H9 (cell line): Measurements from ENCODE around the gene SYT2. TPM values are rescaled to one million over a fixed set of nuclear protein-coding genes. Genes with fewer than 3 reads are reported as not detected.

Experiments
- DNase-seq: peaks from one replicate; pipeline ENCODE4 v3.0.0-alpha.2; 2017
- H2AFZ ChIP-seq: one replicate; pipeline ENCODE4 v1.6.1; 2013; ENCODE audit warnings: mild to moderate bottlenecking, low read length, control low read depth, moderate library complexity
- H2AK5ac ChIP-seq: 2 replicates; pipeline ENCODE4 v1.6.1; 2013; ENCODE audit warnings: low read length, control low read depth, mixed read lengths; ENCODE audit not compliant: insufficient read length
- H2BK120ac ChIP-seq: one replicate; pipeline ENCODE4 v1.6.1; 2013; ENCODE audit warnings: low read depth, mild to moderate bottlenecking, low read length, control low read depth, inconsistent platforms; ENCODE audit not compliant: poor library complexity, severe bottlenecking
- H2BK12ac ChIP-seq: 2 replicates; pipeline ENCODE4 v1.6.1; 2013; ENCODE audit warnings: low read length, control low read depth, mixed read lengths, low read depth; ENCODE audit not compliant: insufficient read length
- H2BK15ac ChIP-seq: 2 replicates; pipeline ENCODE4 v1.6.1; 2013; ENCODE audit warnings: low read depth, low read length, control low read depth
- H2BK20ac ChIP-seq: one replicate; pipeline ENCODE4 v1.6.1; 2013; ENCODE audit warnings: low read depth, mild to moderate bottlenecking, low read length, control low read depth, inconsistent platforms; ENCODE audit not compliant: poor library complexity, severe bottlenecking
- H2BK5ac ChIP-seq: 2 replicates; pipeline ENCODE4 v1.6.1; 2013; ENCODE audit warnings: low read length, control low read depth, mixed read lengths; ENCODE audit not compliant: insufficient read length
- H3K14ac ChIP-seq: 2 replicates; pipeline ENCODE4 v1.6.1; 2013; ENCODE audit warnings: low read length, control low read depth; ENCODE audit not compliant: insufficient read depth
- H3K18ac ChIP-seq: 2 replicates; pipeline ENCODE4 v1.6.1; 2013; ENCODE audit warnings: low read depth, mild to moderate bottlenecking, mixed read lengths, low read length, control low read depth; ENCODE audit not compliant: insufficient read length
- H3K23ac ChIP-seq: 2 replicates; pipeline ENCODE4 v1.6.1; 2013; ENCODE audit warnings: low read length, control low read depth, mixed read lengths, low read depth; ENCODE audit not compliant: insufficient read length
- H3K23me2 ChIP-seq: 2 replicates; pipeline ENCODE4 v1.6.1; 2013; ENCODE audit warnings: low read depth, mild to moderate bottlenecking, mixed read lengths, low read length, control low read depth; ENCODE audit not compliant: insufficient read length, poor library complexity, severe bottlenecking
- H3K27ac ChIP-seq: 2 replicates; pipeline ENCODE4 v1.5.1; 2013; ENCODE audit warnings: low read length, control low read depth, mixed read lengths, low read depth; ENCODE audit not compliant: insufficient read length
- H3K27me3 ChIP-seq: 2 replicates; pipeline ENCODE4 v1.6.1; 2013; ENCODE audit warnings: low read length, control low read depth, inconsistent platforms; ENCODE audit not compliant: insufficient read depth
- H3K4ac ChIP-seq: 2 replicates; pipeline ENCODE4 v1.6.1; 2013; ENCODE audit warnings: low read depth, mild to moderate bottlenecking, control low read depth, inconsistent platforms, low read length, moderate library complexity
- H3K4me1 ChIP-seq: 2 replicates; pipeline ENCODE4 v1.6.1; 2013; ENCODE audit warnings: low read length, control low read depth, inconsistent platforms; ENCODE audit not compliant: insufficient read depth
- H3K4me2 ChIP-seq: 2 replicates; pipeline ENCODE4 v1.6.1; 2013; ENCODE audit warnings: low read length, control low read depth, mixed read lengths; ENCODE audit not compliant: insufficient read length, insufficient read depth
- H3K56ac ChIP-seq: 2 replicates; pipeline ENCODE4 v1.6.1; 2013; ENCODE audit warnings: low read depth, mild to moderate bottlenecking, mixed read lengths, low read length, control low read depth; ENCODE audit not compliant: insufficient read length
- H3K79me1 ChIP-seq: 2 replicates; pipeline ENCODE4 v1.6.1; 2013; ENCODE audit warnings: low read depth, mild to moderate bottlenecking, moderate library complexity, low read length, control low read depth, inconsistent platforms; ENCODE audit not compliant: insufficient read depth, poor library complexity, severe bottlenecking
- H3K79me2 ChIP-seq: 2 replicates; pipeline ENCODE4 v1.6.1; 2013; ENCODE audit warnings: low read length, control low read depth, inconsistent platforms; ENCODE audit not compliant: insufficient read depth
- H3K9ac ChIP-seq: 2 replicates; pipeline ENCODE4 v1.6.1; 2013; ENCODE audit warnings: low read length, control low read depth, mixed read lengths; ENCODE audit not compliant: insufficient read length; ENCODE audit errors: extremely low read depth
- H3K9me3 ChIP-seq: one replicate; pipeline ENCODE4 v1.6.1; 2013; ENCODE audit warnings: low read depth, low read length, inconsistent platforms; ENCODE audit not compliant: control insufficient read depth
- H3T11ph ChIP-seq: one replicate; pipeline ENCODE4 v1.6.1; 2013; ENCODE audit warnings: mild to moderate bottlenecking, low read length, control low read depth, inconsistent platforms
- H4K20me1 ChIP-seq: one replicate; pipeline ENCODE4 v1.6.1; 2013; ENCODE audit not compliant: control insufficient read depth, insufficient read length, insufficient read depth
- H4K5ac ChIP-seq: 2 replicates; pipeline ENCODE4 v1.6.1; 2013; ENCODE audit warnings: low read depth, mild to moderate bottlenecking, mixed read lengths, low read length, control low read depth; ENCODE audit not compliant: insufficient read length
- H4K8ac ChIP-seq: replicated peaks from 2 replicates; pipeline ENCODE4 v1.6.1; 2013; ENCODE audit warnings: low read length, control low read depth, mixed read lengths, low read depth; ENCODE audit not compliant: insufficient read length
- H4K91ac ChIP-seq: 2 replicates; pipeline ENCODE4 v1.6.1; 2013; ENCODE audit warnings: low read depth, mild to moderate bottlenecking, moderate library complexity, mixed read lengths, low read length, control low read depth; ENCODE audit not compliant: insufficient read length
- H3K27ac Mint-ChIP-seq, 3 experiments: 2 replicates in 2 of 3; 3 replicates in 1 of 3; pipeline ENCODE4 v1.8.0; 2020 to 2021; ENCODE audit warnings: mixed read lengths in 3 of 3, mild to moderate bottlenecking in 1 of 3, moderate library complexity in 1 of 3
- H3K27me3 Mint-ChIP-seq: 2 replicates; pipeline ENCODE4 v1.8.0; 2021; ENCODE audit warnings: low read depth, mild to moderate bottlenecking, moderate library complexity, mixed read lengths
- H3K36me3 Mint-ChIP-seq, 3 experiments: 2 replicates in 2 of 3; 3 replicates in 1 of 3; pipeline ENCODE4 v1.8.0; 2020 to 2021; ENCODE audit warnings: low read depth in 3 of 3, mixed read lengths in 3 of 3; ENCODE audit not compliant: insufficient read depth in 1 of 3
- H3K4me1 Mint-ChIP-seq, 2 experiments: 2 replicates each; pipeline ENCODE4 v1.8.0; 2020; ENCODE audit warnings: mixed read lengths in 2 of 2
- H3K4me3 Mint-ChIP-seq, 2 experiments: 2 replicates in 1 of 2; 3 replicates in 1 of 2; pipeline ENCODE4 v1.8.0; 2020 to 2021; ENCODE audit warnings: mild to moderate bottlenecking in 2 of 2, mixed read lengths in 2 of 2, moderate library complexity in 1 of 2
- H3K9me3 Mint-ChIP-seq, 2 experiments: 2 replicates in 1 of 2; 3 replicates in 1 of 2; pipeline ENCODE4 v1.8.0; 2020; ENCODE audit warnings: mild to moderate bottlenecking in 2 of 2, mixed read lengths in 2 of 2, moderate library complexity in 1 of 2
- WGBS: extraction: QIAGEN DNeasy Blood & Tissue Kit; methylation state at CpG from one replicate; pipeline ENCODE4 v1.1.7; 2013; ENCODE audit warnings: missing lambda C conversion rate, low lambda C conversion rate, mixed read lengths; ENCODE audit not compliant: insufficient read length; ENCODE audit errors: extremely low coverage; 5-methylcytosine and 5-hydroxymethylcytosine counted together
- total RNA-seq: library from RNA; stranded (reverse); gene quantifications from 2 replicates; pipeline ENCODE4 v1.2.1, GENCODE V29; 2021
- TF ChIP-seq, protein P1 (sequence below): fragments of 200-600 bp; sonication (generic); conservative IDR thresholded peaks from 3 replicates; pipeline ENCODE4 v1.8.0; 2021; ENCODE audit warnings: antibody characterized with exemption, mild to moderate bottlenecking

Gene SYT2
- total RNA-seq, 1 experiment from 2014 or later = 3.3 TPM

DNA sequence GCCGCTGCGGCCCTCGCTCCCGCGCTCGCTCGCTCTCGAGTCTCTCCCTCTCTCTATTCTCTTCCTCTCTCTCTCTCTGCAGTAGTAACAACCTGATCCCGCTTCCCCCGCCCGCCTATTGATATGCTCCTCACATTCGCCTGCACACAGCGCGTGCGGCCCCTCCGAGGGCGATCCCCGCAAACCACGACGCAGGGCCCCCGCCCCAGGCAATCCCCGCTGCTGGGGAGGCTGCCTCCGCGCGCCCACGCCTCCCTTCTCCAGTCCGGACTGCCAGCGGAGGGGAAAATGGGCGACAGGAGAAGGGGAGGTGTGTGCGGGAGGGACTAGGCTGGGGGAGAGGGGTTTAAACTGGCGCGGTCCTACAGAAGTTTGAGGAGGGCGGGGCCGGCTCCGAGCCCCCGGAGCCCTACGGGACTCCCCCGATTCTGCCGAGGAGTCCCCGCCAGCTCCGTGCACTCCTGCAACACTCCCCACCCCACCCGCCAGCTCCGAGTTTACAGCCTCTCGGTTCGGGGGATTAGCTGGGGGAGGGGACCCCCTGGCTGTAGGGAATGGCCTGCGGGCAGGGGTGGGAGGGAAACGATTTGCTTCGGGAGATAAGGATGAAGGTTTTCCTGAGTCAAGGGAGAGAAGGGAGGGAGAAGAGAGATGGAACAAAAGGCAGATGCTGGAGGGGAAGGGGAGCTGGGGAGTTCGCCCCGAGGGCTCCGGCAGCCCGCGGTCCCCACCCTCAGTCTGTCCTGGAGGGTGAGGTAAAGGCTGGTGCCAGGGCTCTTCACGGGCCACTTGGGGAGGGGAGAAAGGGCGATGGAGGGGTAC, 66.6 kb downstream of the SYT2 start:
- Histone ChIP-seq H2AFZ (no peak overlapping the region), H3K27ac (no peak overlapping the region), H3K9me3 (no peaks in the 10 kb centered on the region), H2BK5ac (no peak overlapping the region), H3K4me1 (peaks cover 2% of the 10 kb centered on the region; the same call in 1 of the 2 replicates), H4K91ac (no peak overlapping the region), H2BK120ac (no peak overlapping the region), H2BK20ac (no peak overlapping the region), H2BK12ac (no peak overlapping the region), H2BK15ac (no peak overlapping the region), H3K4ac (no peak overlapping the region), H3K79me1 (no peaks in the 10 kb centered on the region), H3T11ph (no peak overlapping the region), H3K79me2 (no peaks in the 10 kb centered on the region), H3K9ac (peak overlapping the region; percentile 23), H3K4me2 (peak overlapping the region; percentile 98), H4K5ac (no peak overlapping the region), H3K27me3 (peaks cover 1% of the 10 kb centered on the region; the same call in 1 of the 2 replicates), H3K18ac (no peak overlapping the region), H2AK5ac (no peak overlapping the region), H3K23ac (no peak overlapping the region), H4K8ac (no peak overlapping the region), H3K23me2 (peaks cover 21% of the 10 kb centered on the region), H3K56ac (no peak overlapping the region), H3K14ac (peak overlapping the region; percentile 50; the same call in 1 of the 2 replicates), H4K20me1 (no peaks in the 10 kb centered on the region)
- Mint-ChIP-seq H3K4me1 (peaks cover 31 to 48% of the 10 kb centered on the region in 2 experiments), H3K27ac (no peak overlapping the region), H3K9me3 (no peaks in the 10 kb centered on the region), H3K4me3 (peak overlapping the region; percentile 70 to 92), H3K36me3 (no peaks in the 10 kb centered on the region; a peak in 1 of 7 replicates), H3K27me3 (peaks cover 90% of the 10 kb centered on the region)
- DNase-seq = no peak
- TF ChIP-seq, protein P1, sequence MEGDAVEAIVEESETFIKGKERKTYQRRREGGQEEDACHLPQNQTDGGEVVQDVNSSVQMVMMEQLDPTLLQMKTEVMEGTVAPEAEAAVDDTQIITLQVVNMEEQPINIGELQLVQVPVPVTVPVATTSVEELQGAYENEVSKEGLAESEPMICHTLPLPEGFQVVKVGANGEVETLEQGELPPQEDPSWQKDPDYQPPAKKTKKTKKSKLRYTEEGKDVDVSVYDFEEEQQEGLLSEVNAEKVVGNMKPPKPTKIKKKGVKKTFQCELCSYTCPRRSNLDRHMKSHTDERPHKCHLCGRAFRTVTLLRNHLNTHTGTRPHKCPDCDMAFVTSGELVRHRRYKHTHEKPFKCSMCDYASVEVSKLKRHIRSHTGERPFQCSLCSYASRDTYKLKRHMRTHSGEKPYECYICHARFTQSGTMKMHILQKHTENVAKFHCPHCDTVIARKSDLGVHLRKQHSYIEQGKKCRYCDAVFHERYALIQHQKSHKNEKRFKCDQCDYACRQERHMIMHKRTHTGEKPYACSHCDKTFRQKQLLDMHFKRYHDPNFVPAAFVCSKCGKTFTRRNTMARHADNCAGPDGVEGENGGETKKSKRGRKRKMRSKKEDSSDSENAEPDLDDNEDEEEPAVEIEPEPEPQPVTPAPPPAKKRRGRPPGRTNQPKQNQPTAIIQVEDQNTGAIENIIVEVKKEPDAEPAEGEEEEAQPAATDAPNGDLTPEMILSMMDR = no peak
- WGBS = no CpG with 5 or more reads among the region's 55 CpGs
